T-helper 2 cell treated with Interferon-gamma antibody and Interleukin-4, amounts not matched to agents 5 μg/mL and 100 μg/mL, for 36 hours (primary cell): ENCODE results near the gene SEPTIN10.
A peak's percentile ranks its signal among the peaks of the same experiment; 100 is the strongest.
"Not testable (repeated sequence)": the region's sequence is repeated elsewhere in the genome, so short reads cannot be mapped to it uniquely, and the experiment has no call there.

Experiments used
- DNase-seq: peaks from one replicate; pipeline ENCODE4 v3.0.0; 2021; ENCODE audit warnings: low spot score
- H3K27ac Mint-ChIP-seq: one replicate; pipeline ENCODE4 v1.8.0; 2021; ENCODE audit warnings: mild to moderate bottlenecking, mixed read lengths
- H3K27me3 Mint-ChIP-seq: one replicate; pipeline ENCODE4 v1.8.0; 2021; ENCODE audit warnings: low read depth, mixed read lengths
- H3K36me3 Mint-ChIP-seq: one replicate; pipeline ENCODE4 v1.8.0; 2021; ENCODE audit warnings: low read depth, mixed read lengths
- H3K4me1 Mint-ChIP-seq: one replicate; pipeline ENCODE4 v1.8.0; 2021; ENCODE audit warnings: low read depth, mixed read lengths
- H3K4me3 Mint-ChIP-seq: one replicate; pipeline ENCODE4 v1.8.0; 2022; ENCODE audit warnings: mild to moderate bottlenecking, moderate library complexity, mixed read lengths
- H3K9me3 Mint-ChIP-seq: one replicate; pipeline ENCODE4 v1.8.0; 2021; ENCODE audit warnings: mixed read lengths

The SEPTIN10 gene

GRCh38 chr2:109558076-109558882, 55.5 kb downstream of the SEPTIN10 start:
- peaks cover 4% of the 10 kb centered on the region for H3K4me1 Mint-ChIP-seq
- no peaks in the 10 kb centered on the region for H3K36me3 Mint-ChIP-seq
- H3K4me3 Mint-ChIP-seq = no peak overlapping the region
- H3K9me3 Mint-ChIP-seq = no peaks in the 10 kb centered on the region
- H3K27me3 Mint-ChIP-seq = peaks cover 5% of the 10 kb centered on the region
- no peak overlapping the region for H3K27ac Mint-ChIP-seq
- DNase-seq = no peak

DNA sequence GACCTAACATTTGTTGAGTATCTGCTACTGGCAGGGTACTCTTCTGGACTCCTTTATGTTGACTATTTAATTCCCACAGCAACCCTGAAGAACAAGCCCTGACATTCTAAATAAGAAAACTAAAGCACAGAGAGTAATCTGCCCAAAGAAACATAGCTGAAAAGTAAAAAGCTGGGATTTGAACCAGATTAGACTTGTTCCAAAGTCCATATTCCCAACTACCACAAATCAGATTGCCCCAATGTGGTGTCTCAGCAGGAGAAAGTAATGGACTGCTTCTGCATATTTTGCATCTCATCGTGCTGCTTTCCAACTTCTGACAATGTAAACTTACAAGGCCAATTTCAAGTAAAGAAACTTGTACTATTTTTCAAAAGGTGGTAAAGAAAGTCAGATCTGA, 56.5 kb downstream of the SEPTIN10 start:
- H3K27me3 Mint-ChIP-seq = peaks cover 5% of the 10 kb centered on the region
- no peaks in the 10 kb centered on the region for H3K9me3 Mint-ChIP-seq
- H3K4me3 Mint-ChIP-seq = no peak overlapping the region
- H3K36me3 Mint-ChIP-seq = no peaks in the 10 kb centered on the region
- DNase-seq = no peak
- no peak overlapping the region for H3K27ac Mint-ChIP-seq
- H3K4me1 Mint-ChIP-seq = peaks cover 4% of the 10 kb centered on the region

DNA sequence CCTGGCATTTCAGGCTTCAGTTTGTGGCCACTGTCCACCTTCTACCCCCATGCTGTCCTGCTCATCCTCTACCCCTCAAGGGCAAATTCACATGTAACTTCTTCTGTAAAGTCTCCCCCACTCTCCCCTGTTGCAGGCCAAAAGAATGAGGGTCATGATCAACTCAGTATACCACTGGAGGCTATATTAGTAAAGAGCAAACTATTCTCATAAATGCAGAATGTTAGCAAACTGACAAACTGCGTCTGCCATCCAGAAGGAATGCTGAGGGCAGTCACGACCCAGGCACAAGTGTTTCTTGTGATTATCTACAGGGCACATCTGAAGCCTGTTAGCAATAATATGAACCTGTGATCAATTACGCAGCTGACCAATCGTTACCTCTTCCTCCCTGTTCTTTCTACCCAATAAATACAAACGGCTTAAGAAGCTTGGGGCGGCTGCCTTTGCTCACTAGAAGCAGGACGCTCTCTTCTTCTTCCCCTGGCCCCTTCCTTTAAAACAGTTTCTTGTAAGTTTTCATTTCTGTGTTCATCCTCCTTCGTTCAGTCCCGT, 58.3 kb downstream of the SEPTIN10 start:
- H3K27me3 Mint-ChIP-seq = peaks cover 5% of the 10 kb centered on the region

DNA sequence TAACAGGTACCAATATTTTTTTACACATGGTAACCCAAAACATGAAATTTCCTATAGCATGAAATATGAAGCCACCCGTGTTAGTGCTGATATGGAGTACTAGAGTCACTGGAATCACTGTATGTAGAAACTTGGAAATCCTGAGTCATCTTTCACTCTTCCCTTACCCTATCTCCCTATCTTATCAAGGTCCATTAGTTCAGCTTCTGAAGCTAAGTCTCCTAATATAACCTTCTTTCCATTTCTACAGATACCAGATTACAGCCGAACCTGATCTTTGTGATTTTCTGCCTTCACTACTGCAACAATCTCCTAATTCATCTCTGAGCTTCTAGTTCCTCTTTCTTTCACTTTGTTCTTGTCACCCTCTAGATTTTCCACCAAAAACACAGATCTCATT, 59.0 kb downstream of the SEPTIN10 start:
- Mint-ChIP-seq H3K27ac (no peak overlapping the region), H3K36me3 (no peaks in the 10 kb centered on the region), H3K4me1 (peaks cover 4% of the 10 kb centered on the region), H3K9me3 (no peaks in the 10 kb centered on the region), H3K4me3 (no peak overlapping the region), H3K27me3 (peaks cover 5% of the 10 kb centered on the region)
- no peak for DNase-seq

More for the DNA sequence above, 58.3 kb downstream of the SEPTIN10 start:
- DNase-seq = no peak
- Mint-ChIP-seq H3K27ac (no peak overlapping the region), H3K9me3 (no peaks in the 10 kb centered on the region), H3K36me3 (no peaks in the 10 kb centered on the region), H3K4me1 (peaks cover 4% of the 10 kb centered on the region), H3K4me3 (no peak overlapping the region)

DNA sequence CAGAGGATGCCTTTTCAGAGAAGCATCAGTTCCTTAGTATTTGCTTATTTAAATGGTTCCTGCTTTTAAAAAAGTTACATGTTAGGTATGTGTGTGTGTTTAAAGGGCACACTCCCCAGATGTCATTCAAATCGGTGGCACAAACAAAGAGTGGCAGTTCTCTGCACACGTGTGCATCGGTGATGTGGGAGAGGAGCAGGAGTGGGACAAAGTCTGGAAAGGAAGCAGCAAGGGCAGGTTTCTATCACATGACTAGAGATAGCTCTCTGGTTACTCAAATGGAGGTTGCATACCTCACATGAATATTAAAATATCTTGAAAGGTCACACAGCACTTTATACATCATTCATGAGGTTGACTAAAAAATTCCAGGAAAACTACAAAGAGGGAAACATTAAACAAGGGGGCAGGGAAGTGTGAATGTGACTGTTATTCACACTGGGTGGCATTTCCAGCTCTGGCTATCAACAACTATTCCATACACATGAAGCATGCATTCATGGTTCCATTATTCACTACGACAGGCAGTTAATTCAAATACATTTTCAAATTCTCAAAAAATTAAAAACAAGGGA, 64.7 kb downstream of the SEPTIN10 start:
- peaks cover 4% of the 10 kb centered on the region for H3K27me3 Mint-ChIP-seq
- no peak for DNase-seq
- H3K4me3 Mint-ChIP-seq = no peak overlapping the region
- H3K27ac Mint-ChIP-seq = no peak overlapping the region
- no peaks in the 10 kb centered on the region for H3K36me3 Mint-ChIP-seq
- no peaks in the 10 kb centered on the region for H3K4me1 Mint-ChIP-seq
- H3K9me3 Mint-ChIP-seq = no peaks in the 10 kb centered on the region

- Mint-ChIP-seq H3K27ac (no peak overlapping the region), H3K36me3 (no peaks in the 10 kb centered on the region), H3K9me3 (no peaks in the 10 kb centered on the region), H3K27me3 (peaks cover 4% of the 10 kb centered on the region), H3K4me1 (no peaks in the 10 kb centered on the region), H3K4me3 (no peak overlapping the region)
- DNase-seq = no peak
Measured at GRCh38 chr2:109547280-109547679, 66.5 kb downstream of the SEPTIN10 start.

- Mint-ChIP-seq H3K9me3 (no peaks in the 10 kb centered on the region), H3K4me3 (no peak overlapping the region), H3K36me3 (no peaks in the 10 kb centered on the region), H3K4me1 (no peaks in the 10 kb centered on the region), H3K27me3 (peaks cover 12% of the 10 kb centered on the region), H3K27ac (no peak overlapping the region)
- DNase-seq = peak; percentile 40
Measured at GRCh38 chr2:109545828-109546713, 67.7 kb downstream of the SEPTIN10 start.

DNA sequence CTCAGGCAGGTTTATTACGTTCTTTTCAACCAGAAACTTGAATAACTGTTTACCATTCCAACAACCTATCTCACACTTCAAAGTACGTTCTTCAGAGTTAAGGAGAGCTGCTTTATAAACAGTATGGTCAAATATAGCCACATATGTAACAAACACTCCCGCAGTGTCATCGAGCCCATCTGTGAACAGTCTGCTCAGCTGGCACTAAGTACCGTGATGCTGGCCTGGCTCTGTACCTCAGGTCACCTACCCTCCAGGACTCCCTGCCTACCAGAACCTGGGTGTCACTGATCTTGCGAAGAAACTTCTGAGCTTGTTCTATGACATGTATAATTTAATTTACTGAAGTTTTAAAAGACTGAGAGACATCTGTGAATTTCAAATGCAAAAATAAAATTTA, 71.4 kb downstream of the SEPTIN10 start:
- H3K27ac Mint-ChIP-seq = no peak overlapping the region

DNA sequence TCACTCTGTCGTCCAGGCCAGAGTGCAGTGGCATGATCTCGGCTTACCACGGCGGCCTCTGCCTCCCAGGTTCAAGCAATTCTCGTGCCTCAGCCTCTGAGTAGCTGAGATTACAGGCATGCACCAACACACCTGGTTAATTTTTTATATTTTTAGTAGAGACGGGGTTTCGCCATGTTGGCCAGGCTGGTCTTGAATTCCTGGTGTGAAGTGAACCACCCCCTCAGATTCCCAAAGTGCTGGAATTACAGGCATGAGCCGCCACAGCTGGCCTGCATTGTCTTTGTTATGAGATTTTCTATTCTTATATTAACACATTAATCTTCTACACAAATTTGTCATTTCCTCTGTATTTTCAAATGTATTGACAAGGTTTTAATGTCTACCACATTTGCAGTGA, 75.2 kb downstream of the SEPTIN10 start:
- Mint-ChIP-seq H3K4me1 (no peaks in the 10 kb centered on the region), H3K27ac (no peak overlapping the region), H3K27me3 (peaks cover 11% of the 10 kb centered on the region), H3K4me3 (no peak overlapping the region), H3K36me3 (no peaks in the 10 kb centered on the region), H3K9me3 (no peaks in the 10 kb centered on the region)
- DNase-seq = no peak

More for the DNA sequence above, 71.4 kb downstream of the SEPTIN10 start:
- Mint-ChIP-seq H3K36me3 (no peaks in the 10 kb centered on the region), H3K4me3 (no peak overlapping the region), H3K27me3 (peaks cover 12% of the 10 kb centered on the region), H3K9me3 (no peaks in the 10 kb centered on the region), H3K4me1 (no peaks in the 10 kb centered on the region)
- DNase-seq = no peak

DNA sequence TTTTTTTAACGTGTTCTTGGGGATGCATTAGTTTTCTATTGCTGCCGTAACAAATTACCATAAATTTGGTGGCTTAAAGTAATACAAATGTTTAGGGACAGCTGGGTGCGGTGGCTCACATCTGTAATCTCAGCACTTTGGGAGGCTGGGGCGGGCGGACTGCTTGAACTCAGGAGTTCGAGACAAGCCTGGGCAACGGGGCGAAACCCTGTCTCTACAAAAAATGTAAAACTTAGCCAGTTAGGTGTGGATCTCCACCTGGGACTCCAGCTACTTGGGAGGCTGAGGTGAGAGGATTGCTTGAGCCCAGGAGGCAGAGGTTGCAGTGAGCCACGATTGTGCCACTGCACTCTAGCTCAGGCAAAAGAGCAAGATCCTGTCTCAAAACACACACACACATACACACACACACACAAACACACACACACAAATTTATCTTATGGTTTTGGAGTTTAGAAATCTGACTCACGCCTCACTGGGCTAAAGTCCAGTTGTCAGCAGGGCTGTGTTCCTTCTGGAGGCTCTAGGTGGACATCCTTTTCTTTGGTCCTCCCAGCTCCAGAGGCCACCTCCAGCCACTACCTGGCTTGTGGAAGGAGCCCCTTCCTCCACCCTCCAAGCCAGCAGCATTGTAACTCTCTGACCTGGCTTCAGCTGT, 76.1 kb downstream of the SEPTIN10 start:
- H3K36me3 Mint-ChIP-seq = no peaks in the 10 kb centered on the region
- no peaks in the 10 kb centered on the region for H3K4me1 Mint-ChIP-seq
- no peak overlapping the region for H3K4me3 Mint-ChIP-seq
- peaks cover 11% of the 10 kb centered on the region for H3K27me3 Mint-ChIP-seq
- no peak overlapping the region for H3K27ac Mint-ChIP-seq
- DNase-seq = no peak
- H3K9me3 Mint-ChIP-seq = no peaks in the 10 kb centered on the region

DNA sequence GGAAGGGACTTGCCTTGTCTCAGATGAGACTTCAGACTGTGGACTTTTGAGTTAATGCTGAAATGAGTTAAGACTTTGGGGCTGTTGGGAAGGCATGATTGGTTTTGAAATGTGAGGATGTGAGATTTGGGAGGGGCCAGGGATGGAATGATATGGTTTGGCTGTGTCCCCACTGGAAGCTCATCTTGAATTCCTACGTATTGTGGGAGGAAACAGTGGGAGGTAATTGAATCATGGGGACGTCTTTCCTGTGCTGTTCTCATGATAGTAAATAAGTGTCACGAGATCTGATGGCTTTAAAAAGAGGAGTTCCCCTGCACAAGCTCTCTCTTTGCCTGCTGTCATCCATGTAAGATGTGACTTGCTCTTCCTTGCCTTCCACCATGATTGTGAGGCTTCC, 77.2 kb downstream of the SEPTIN10 start:
- not testable (repeated sequence) for H3K27ac Mint-ChIP-seq

GRCh38 chr2:109535217-109535946, 78.4 kb downstream of the SEPTIN10 start:
- no peaks in the 10 kb centered on the region for H3K4me1 Mint-ChIP-seq
- H3K36me3 Mint-ChIP-seq = no peaks in the 10 kb centered on the region
- H3K27ac Mint-ChIP-seq = no peak overlapping the region
- no peak for DNase-seq
- H3K9me3 Mint-ChIP-seq = no peaks in the 10 kb centered on the region
- peaks cover 9% of the 10 kb centered on the region for H3K27me3 Mint-ChIP-seq
- no peak overlapping the region for H3K4me3 Mint-ChIP-seq

More for the DNA sequence above, 77.2 kb downstream of the SEPTIN10 start:
- not testable (repeated sequence) for H3K4me1 Mint-ChIP-seq, DNase-seq, H3K4me3 Mint-ChIP-seq, H3K36me3 Mint-ChIP-seq, H3K9me3 Mint-ChIP-seq, H3K27me3 Mint-ChIP-seq

GRCh38 chr2:109533823-109534222, 79.9 kb downstream of the SEPTIN10 start:
- Mint-ChIP-seq H3K27me3 (peaks cover 13% of the 10 kb centered on the region), H3K4me1 (no peaks in the 10 kb centered on the region), H3K27ac (no peak overlapping the region), H3K9me3 (no peaks in the 10 kb centered on the region), H3K4me3 (no peak overlapping the region), H3K36me3 (no peaks in the 10 kb centered on the region)
- DNase-seq = no peak
